HEK293 (cell line): ENCODE data around the gene INPP5A.

Experiments used
- CTCF ChIA-PET: fragments of 350-600 bp; formaldehyde crosslinking; extraction: SDS; loops from one replicate; lab custom pipeline; 2021; ENCODE audit warnings: antibody characterized with exemption; lab: Yijun Ruan, JAX
- POLR2A ChIA-PET: fragments of 300-600 bp; formaldehyde crosslinking; extraction: SDS; loops from one replicate; lab custom pipeline; 2020; ENCODE audit warnings: antibody characterized with exemption, inconsistent platforms; lab: Yijun Ruan, JAX
- H3K27ac ChIP-seq: fragments of 200-500 bp; sonication (Bioruptor generic); 2 replicates; pipeline ENCODE4 v1.5.1; 2014; ENCODE audit warnings: low read depth, low read length, control low read depth, inconsistent platforms; ENCODE audit errors: extremely low read depth
- H3K36me3 ChIP-seq, 2 experiments: fragments of 200-500 bp in 1 of 2; sonication (Bioruptor generic) in 1 of 2; 1 replicate in 1 of 2; 2 replicates in 1 of 2; pipeline ENCODE4 v1.5.1; 2014 to 2017; ENCODE audit warnings: inconsistent platforms in 2 of 2, low read length in 2 of 2; ENCODE audit not compliant: control insufficient read depth in 2 of 2, insufficient read depth in 1 of 2
- H3K4me1 ChIP-seq: fragments of 200-500 bp; sonication (Bioruptor generic); 2 replicates; pipeline ENCODE4 v1.5.1; 2014; ENCODE audit warnings: mild to moderate bottlenecking, low read length, inconsistent platforms; ENCODE audit not compliant: control insufficient read depth, insufficient read depth
- H3K4me3 ChIP-seq: 2 replicates; pipeline ENCODE4 v1.5.1; 2011; ENCODE audit warnings: low read depth, mild to moderate bottlenecking, control low read depth, low read length, moderate library complexity
- H3K9me3 ChIP-seq: fragments of 200-500 bp; sonication (Bioruptor generic); 2 replicates; pipeline ENCODE4 v1.5.1; 2014; ENCODE audit warnings: low read depth, low read length, inconsistent platforms; ENCODE audit not compliant: control insufficient read depth, insufficient read depth
- BCL11A ChIP-seq: fragments of 450-650 bp; formaldehyde crosslinking; IDR thresholded peaks from 2 replicates; pipeline ENCODE4 v1.5.1; 2016; ENCODE audit warnings: low read depth, missing biosample characterization, missing genetic modification characterization
- EGR2 ChIP-seq: fragments of 450-650 bp; formaldehyde crosslinking; IDR thresholded peaks from 2 replicates; pipeline ENCODE4 v1.5.1; 2016; ENCODE audit warnings: low read depth, missing biosample characterization, missing genetic modification characterization
- KLF7 ChIP-seq: fragments of 450-650 bp; formaldehyde crosslinking; IDR thresholded peaks from 2 replicates; pipeline ENCODE4 v1.5.1; 2016; ENCODE audit warnings: missing biosample characterization, missing genetic modification characterization, borderline replicate concordance
- SCRT2 ChIP-seq: fragments of 450-650 bp; formaldehyde crosslinking; IDR thresholded peaks from 2 replicates; pipeline ENCODE4 v1.5.1; 2016; ENCODE audit warnings: missing biosample characterization, missing genetic modification characterization
- WT1 ChIP-seq: fragments of 450-650 bp; formaldehyde crosslinking; IDR thresholded peaks from 2 replicates; pipeline ENCODE4 v1.5.1; 2016; ENCODE audit warnings: missing biosample characterization, missing genetic modification characterization
- ZBTB48 ChIP-seq: fragments of 450-650 bp; formaldehyde crosslinking; IDR thresholded peaks from 2 replicates; pipeline ENCODE4 v1.5.1; 2016; ENCODE audit warnings: missing biosample characterization, missing genetic modification characterization
- ZEB2 ChIP-seq: fragments of 450-650 bp; formaldehyde crosslinking; IDR thresholded peaks from 2 replicates; pipeline ENCODE4 v1.5.1; 2016; ENCODE audit warnings: missing biosample characterization, missing genetic modification characterization
- ZNF133 ChIP-seq: fragments of 450-650 bp; formaldehyde crosslinking; IDR thresholded peaks from 2 replicates; pipeline ENCODE4 v1.5.1; 2016; ENCODE audit warnings: missing biosample characterization, missing genetic modification characterization
- ZNF174 ChIP-seq: fragments of 450-650 bp; formaldehyde crosslinking; IDR thresholded peaks from 2 replicates; pipeline ENCODE4 v1.5.0; 2017; ENCODE audit warnings: missing biosample characterization, mild to moderate bottlenecking, missing genetic modification characterization
- ZNF292 ChIP-seq: fragments of 450-650 bp; formaldehyde crosslinking; IDR thresholded peaks from 2 replicates; pipeline ENCODE4 v1.5.1; 2016; ENCODE audit warnings: low read depth, missing biosample characterization, missing genetic modification characterization, borderline replicate concordance
- ZNF416 ChIP-seq: fragments of 450-650 bp; formaldehyde crosslinking; IDR thresholded peaks from 2 replicates; pipeline ENCODE4 v1.5.1; 2016; ENCODE audit warnings: missing biosample characterization, missing genetic modification characterization
- ZNF433 ChIP-seq: fragments of 450-650 bp; formaldehyde crosslinking; IDR thresholded peaks from 2 replicates; pipeline ENCODE4 v1.5.1; 2016; ENCODE audit warnings: missing biosample characterization, missing genetic modification characterization, low read depth
- ZNF701 ChIP-seq: fragments of 450-650 bp; formaldehyde crosslinking; IDR thresholded peaks from 2 replicates; pipeline ENCODE4 v1.5.1; 2016; ENCODE audit warnings: missing biosample characterization, missing genetic modification characterization
- ZNF830 ChIP-seq: fragments of 450-650 bp; IDR thresholded peaks from 2 replicates; pipeline ENCODE4 v1.5.0; 2018; ENCODE audit warnings: missing biosample characterization, missing genetic modification characterization, low read depth, mild to moderate bottlenecking, moderate library complexity
- TF ChIP-seq, protein P1 (sequence below): fragments of 450-650 bp; formaldehyde crosslinking; IDR thresholded peaks from 2 replicates; pipeline ENCODE4 v1.5.1; 2016; ENCODE audit warnings: missing biosample characterization, missing genetic modification characterization
- TF ChIP-seq, protein P2 (sequence below): fragments of 450-650 bp; formaldehyde crosslinking; IDR thresholded peaks from 2 replicates; pipeline ENCODE4 v1.5.1; 2016; ENCODE audit warnings: missing biosample characterization, missing genetic modification characterization

The INPP5A gene

DNA sequence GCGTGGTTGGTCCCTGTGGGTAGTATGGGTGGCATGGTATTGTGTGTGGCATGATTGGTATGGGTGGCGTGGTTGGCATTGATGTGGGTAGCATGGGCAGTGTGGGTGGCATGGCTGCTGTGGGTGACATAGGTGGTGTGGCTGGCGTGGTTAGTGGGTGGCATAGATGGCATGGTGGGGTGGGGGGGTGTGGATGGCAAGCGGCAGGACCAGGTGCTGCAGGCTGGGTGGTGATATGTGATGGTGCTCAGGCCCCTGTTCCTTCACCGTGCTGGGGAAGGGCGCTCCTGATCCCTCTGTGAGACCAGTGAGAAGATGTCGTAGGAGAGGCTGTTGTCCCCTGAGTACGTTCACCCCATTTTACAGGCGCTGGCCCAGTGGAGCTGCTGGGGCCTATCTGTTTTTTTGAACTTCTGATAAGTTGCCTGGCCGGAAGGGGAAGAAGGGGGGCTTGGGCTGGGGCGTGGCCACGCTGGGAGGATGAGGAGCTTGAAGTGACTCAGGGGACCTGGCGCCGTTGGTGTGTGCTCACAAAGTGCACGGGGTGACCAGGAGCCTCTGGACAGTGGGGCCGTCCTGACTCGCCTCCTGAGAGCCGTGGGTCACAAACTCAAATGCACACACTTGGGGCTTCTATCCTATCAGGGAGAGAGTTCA is 17.5 kb downstream of the INPP5A start:
- ChIA-PET CTCF (no interaction called here), POLR2A (no interaction called here)
- Histone ChIP-seq H3K4me3 (no peak overlapping the region), H3K36me3 (no peaks in the 10 kb centered on the region), H3K9me3 (no peaks in the 10 kb centered on the region), H3K4me1 (no peaks in the 10 kb centered on the region), H3K27ac (no peak overlapping the region)
- TF ChIP-seq EGR2 (tag by site-specific recombination) (0 out of 2 replicates have a peak, but pooled peaks have one; percentile 1), ZNF133 (no peak)

DNA sequence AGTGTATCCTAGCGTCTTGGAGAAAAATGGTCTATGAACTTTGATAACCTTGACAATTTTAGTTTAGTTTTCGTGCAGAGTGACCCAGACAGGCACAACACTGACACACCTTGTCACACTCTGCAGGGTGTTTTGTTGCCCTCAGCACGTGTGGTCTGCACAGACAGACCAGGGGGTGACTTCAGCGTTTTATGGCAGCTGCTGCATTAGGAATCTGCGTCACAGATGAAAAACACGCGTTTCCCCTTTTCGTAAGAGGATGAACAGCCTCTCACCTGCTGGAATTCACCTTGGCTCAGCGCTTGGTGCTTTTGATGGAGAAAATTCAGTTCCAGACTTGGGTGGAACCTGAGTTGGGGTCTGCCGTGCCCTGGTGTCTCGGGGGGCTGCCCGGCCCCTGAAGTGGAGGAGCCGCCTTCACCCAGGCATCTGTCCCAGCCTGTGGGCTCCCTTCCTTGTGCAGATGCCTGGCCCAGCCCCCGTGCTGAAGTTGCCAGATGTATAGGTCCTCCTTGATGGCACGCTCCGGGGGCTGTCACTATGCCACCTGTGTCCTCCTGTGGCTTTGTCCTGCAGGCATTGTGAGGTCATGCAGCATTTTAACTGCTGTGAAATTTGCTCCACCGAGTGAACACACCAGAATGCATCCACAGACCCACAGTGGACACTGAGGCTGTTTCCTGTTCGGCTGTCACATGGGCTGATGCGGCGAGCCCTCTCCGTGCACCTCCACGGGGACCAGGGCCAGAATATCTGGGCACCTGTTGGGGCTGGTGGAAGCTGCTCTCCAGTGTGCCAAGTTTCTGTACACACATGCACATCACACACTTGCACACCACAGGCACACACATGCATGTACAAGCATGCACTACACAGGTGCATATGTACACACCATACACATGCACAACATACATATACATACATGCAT is 18.3 kb downstream of the INPP5A start:
- H3K27ac ChIP-seq = no peak overlapping the region
- CTCF ChIA-PET = no interaction called here
- H3K9me3 ChIP-seq = no peaks in the 10 kb centered on the region
- H3K4me3 ChIP-seq = no peak overlapping the region
- H3K36me3 ChIP-seq = no peaks in the 10 kb centered on the region; a peak in 1 of 3 replicates
- TF ChIP-seq ZBTB48 (tag by site-specific recombination) (no peak), SCRT2 (tag by site-specific recombination) (0 out of 2 replicates have a peak, but pooled peaks have one; percentile 22), BCL11A (tag by site-specific recombination) (no peak)
- no peaks in the 10 kb centered on the region for H3K4me1 ChIP-seq
- POLR2A ChIA-PET = no interaction called here

DNA sequence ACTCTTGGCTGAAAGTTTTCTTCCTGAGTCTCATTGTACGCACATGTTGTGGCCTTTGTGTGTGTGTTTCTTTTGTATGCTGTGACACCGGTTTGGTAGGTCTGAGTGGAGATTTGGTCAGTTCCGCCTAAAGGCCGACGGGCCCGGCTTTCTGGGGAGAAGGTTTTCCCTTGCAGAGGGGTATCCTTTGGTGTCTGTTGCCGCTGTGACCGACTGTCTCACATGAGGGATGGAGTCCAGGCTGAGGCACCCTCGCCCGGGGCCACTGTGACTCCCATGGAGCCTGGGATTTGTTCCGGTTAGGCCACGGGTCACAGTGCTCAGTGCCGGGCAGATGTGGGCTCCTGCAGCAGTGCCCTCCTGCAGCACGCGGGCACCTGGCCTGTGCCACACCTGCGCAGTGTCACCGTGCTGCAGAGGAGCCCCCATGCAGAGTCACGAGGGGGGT is 19.4 kb downstream of the INPP5A start:
- Histone ChIP-seq H3K27ac (no peak overlapping the region), H3K4me3 (no peak overlapping the region), H3K36me3 (no peaks in the 10 kb centered on the region; a peak in 1 of 3 replicates), H3K4me1 (no peaks in the 10 kb centered on the region), H3K9me3 (no peaks in the 10 kb centered on the region)
- CTCF ChIA-PET = interaction anchor here (0.7 kb wide), 1 partner anchor 22 kb away, joined by 3 read pairs; no protein-coding TSS in a partner anchor
- POLR2A ChIA-PET = no interaction called here
- TF ChIP-seq ZEB2 (tag by site-specific recombination) (no peak), ZNF174 (no peak)

DNA sequence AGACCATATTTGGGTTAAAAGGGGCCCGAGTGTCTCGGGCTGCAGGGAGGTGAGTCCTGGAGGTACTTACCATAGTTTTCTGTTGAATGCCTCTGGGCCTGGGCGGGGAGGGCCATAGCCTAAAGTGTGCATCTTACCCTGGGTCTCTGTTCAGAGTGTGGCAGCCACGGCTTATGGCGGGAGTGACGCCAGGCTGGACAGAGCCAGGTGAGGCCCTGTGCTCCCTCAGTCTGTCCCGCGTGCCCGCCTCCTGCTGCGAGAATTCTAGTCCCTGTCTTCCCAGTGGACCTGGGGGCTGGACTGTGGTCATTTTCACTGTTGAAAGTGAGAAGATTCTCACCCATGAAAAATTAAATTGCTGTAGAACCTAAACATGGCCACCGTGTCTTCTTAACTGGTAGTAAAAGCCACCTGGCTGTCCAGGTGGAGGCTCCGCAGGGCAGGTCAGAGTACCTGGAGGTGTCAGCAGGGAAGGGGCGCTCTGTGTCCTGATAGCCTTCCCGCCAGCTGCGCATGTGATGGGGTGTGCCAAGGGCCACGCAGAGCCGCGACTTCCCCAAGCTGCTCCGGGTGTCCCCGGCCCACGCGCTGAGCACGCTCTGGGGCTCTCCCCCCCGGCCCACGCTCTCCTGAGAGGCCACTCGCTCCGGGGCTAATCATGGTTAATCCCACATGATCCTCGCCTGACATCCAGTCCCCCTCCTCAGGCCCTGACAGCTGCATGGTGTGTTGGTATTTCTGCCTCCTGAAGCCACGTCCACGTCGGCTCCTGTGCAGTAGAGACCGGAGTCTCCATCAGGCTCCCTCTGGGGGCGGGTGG is 20.3 kb downstream of the INPP5A start:
- Histone ChIP-seq H3K4me3 (no peak overlapping the region), H3K9me3 (no peaks in the 10 kb centered on the region), H3K36me3 (no peaks in the 10 kb centered on the region; a peak in 1 of 3 replicates), H3K27ac (no peak overlapping the region), H3K4me1 (no peaks in the 10 kb centered on the region)
- TF ChIP-seq ZNF292 (tag by site-specific recombination) (no peak), ZNF433 (no peak), WT1 (tag by site-specific recombination) (no peak), ZNF830 (no peak), ZNF701 (tag by site-specific recombination) (no peak), ZNF416 (no peak), KLF7 (tag by site-specific recombination) (no peak)
- TF ChIP-seq, protein P1, sequence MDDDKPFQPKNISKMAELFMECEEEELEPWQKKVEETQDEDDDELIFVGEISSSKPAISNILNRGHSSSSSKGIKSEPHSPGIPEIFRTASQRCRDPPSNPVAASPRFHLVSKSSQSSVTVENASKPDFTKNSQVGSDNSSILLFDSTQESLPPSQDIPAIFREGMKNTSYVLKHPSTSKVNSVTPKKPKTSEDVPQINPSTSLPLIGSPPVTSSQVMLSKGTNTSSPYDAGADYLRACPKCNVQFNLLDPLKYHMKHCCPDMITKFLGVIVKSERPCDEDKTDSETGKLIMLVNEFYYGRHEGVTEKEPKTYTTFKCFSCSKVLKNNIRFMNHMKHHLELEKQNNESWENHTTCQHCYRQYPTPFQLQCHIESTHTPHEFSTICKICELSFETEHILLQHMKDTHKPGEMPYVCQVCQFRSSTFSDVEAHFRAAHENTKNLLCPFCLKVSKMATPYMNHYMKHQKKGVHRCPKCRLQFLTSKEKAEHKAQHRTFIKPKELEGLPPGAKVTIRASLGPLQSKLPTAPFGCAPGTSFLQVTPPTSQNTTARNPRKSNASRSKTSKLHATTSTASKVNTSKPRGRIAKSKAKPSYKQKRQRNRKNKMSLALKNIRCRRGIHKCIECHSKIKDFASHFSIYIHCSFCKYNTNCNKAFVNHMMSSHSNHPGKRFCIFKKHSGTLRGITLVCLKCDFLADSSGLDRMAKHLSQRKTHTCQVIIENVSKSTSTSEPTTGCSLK (tag by site-specific recombination) = no peak
- TF ChIP-seq, protein P2, sequence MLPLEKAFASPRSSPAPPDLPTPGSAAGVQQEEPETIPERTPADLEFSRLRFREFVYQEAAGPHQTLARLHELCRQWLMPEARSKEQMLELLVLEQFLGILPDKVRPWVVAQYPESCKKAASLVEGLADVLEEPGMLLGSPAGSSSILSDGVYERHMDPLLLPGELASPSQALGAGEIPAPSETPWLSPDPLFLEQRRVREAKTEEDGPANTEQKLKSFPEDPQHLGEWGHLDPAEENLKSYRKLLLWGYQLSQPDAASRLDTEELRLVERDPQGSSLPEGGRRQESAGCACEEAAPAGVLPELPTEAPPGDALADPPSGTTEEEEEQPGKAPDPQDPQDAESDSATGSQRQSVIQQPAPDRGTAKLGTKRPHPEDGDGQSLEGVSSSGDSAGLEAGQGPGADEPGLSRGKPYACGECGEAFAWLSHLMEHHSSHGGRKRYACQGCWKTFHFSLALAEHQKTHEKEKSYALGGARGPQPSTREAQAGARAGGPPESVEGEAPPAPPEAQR (tag by site-specific recombination) = no peak
- POLR2A ChIA-PET = interaction anchor here (1.2 kb wide), 1 partner anchor 14 kb away, joined by 4 read pairs; no protein-coding TSS in a partner anchor
- CTCF ChIA-PET = interaction anchor here (0.7 kb wide), 1 partner anchor 22 kb away, joined by 3 read pairs; no protein-coding TSS in a partner anchor
